Endothelial cell (in vitro differentiated cells): ENCODE data around the gene NGB. TPM values are rescaled to one million over a fixed set of nuclear protein-coding genes. Genes with fewer than 3 reads are reported as not detected.
A peak's percentile ranks its signal among the peaks of the same experiment; 100 is the strongest.

Experiments
- DNase-seq: peaks from one replicate; pipeline ENCODE4 v3.0.0; 2021; ENCODE audit warnings: low spot score
- H3K27ac Mint-ChIP-seq: one replicate; pipeline ENCODE4 v1.8.0; 2021; ENCODE audit warnings: mixed read lengths, inconsistent platforms; ENCODE audit not compliant: unreplicated experiment
- H3K27me3 Mint-ChIP-seq: one replicate; pipeline ENCODE4 v1.8.0; 2021; ENCODE audit warnings: mild to moderate bottlenecking, moderate library complexity, mixed read lengths, inconsistent platforms; ENCODE audit not compliant: unreplicated experiment
- H3K36me3 Mint-ChIP-seq: one replicate; pipeline ENCODE4 v1.8.0; 2021; ENCODE audit warnings: mild to moderate bottlenecking, low read depth, mixed read lengths, inconsistent platforms; ENCODE audit not compliant: unreplicated experiment
- H3K4me1 Mint-ChIP-seq: one replicate; pipeline ENCODE4 v1.8.0; 2021; ENCODE audit warnings: mild to moderate bottlenecking, mixed read lengths, inconsistent platforms; ENCODE audit not compliant: unreplicated experiment
- H3K4me3 Mint-ChIP-seq: one replicate; pipeline ENCODE4 v1.8.0; 2021; ENCODE audit warnings: mild to moderate bottlenecking, mixed read lengths, inconsistent platforms; ENCODE audit not compliant: unreplicated experiment
- H3K9me3 Mint-ChIP-seq: one replicate; pipeline ENCODE4 v1.8.0; 2021; ENCODE audit warnings: mixed read lengths, inconsistent platforms; ENCODE audit not compliant: unreplicated experiment
- total RNA-seq: library from RNA; stranded (reverse); fragmentation: NEBNext Ultra II Directional; extraction: Animal tissue kit (Norgen Biotek cat#: 25700); gene quantifications from one replicate; pipeline ENCODE4 v1.2.1, GENCODE V29; 2021; ENCODE audit not compliant: unreplicated experiment
- TF ChIP-seq, protein P1 (sequence below): fragments of 200-600 bp; sonication (generic); IDR thresholded peaks from one replicate; pipeline ENCODE4 v1.5.0; 2021; ENCODE audit warnings: antibody characterized with exemption; ENCODE audit not compliant: unreplicated experiment

The NGB gene
- total RNA-seq, 1 donor from 2014 or later, result not detected

DNA sequence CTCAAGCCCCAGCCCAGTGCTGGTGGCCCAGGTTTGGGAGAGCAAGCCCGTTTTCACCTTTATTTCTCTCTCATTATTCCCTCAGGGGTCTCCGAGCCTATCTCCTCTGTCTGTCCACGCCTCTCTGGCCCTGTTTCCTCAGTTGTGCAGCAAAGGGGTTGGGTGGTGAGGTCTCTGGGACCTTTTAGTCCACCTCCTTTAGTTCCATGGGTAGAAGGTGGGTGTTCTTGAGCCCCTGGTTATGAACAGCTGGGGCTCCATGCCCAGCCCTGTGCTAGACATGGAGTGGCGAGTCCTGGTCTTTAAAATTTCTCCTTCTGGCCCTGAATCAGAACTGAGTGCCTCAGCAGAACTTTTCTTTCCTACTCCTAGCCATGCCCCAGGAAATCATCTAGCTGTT, 1.3 kb upstream of the NGB start:
- no peak overlapping the region for H3K4me3 Mint-ChIP-seq
- TF ChIP-seq, protein P1, sequence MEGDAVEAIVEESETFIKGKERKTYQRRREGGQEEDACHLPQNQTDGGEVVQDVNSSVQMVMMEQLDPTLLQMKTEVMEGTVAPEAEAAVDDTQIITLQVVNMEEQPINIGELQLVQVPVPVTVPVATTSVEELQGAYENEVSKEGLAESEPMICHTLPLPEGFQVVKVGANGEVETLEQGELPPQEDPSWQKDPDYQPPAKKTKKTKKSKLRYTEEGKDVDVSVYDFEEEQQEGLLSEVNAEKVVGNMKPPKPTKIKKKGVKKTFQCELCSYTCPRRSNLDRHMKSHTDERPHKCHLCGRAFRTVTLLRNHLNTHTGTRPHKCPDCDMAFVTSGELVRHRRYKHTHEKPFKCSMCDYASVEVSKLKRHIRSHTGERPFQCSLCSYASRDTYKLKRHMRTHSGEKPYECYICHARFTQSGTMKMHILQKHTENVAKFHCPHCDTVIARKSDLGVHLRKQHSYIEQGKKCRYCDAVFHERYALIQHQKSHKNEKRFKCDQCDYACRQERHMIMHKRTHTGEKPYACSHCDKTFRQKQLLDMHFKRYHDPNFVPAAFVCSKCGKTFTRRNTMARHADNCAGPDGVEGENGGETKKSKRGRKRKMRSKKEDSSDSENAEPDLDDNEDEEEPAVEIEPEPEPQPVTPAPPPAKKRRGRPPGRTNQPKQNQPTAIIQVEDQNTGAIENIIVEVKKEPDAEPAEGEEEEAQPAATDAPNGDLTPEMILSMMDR, result no peak
- peaks cover 10% of the 10 kb centered on the region for H3K36me3 Mint-ChIP-seq
- DNase-seq, result no peak
- no peaks in the 10 kb centered on the region for H3K9me3 Mint-ChIP-seq
- H3K27ac Mint-ChIP-seq, result no peak overlapping the region
- peaks cover 5% of the 10 kb centered on the region for H3K4me1 Mint-ChIP-seq
- H3K27me3 Mint-ChIP-seq, result peaks cover 21% of the 10 kb centered on the region

DNA sequence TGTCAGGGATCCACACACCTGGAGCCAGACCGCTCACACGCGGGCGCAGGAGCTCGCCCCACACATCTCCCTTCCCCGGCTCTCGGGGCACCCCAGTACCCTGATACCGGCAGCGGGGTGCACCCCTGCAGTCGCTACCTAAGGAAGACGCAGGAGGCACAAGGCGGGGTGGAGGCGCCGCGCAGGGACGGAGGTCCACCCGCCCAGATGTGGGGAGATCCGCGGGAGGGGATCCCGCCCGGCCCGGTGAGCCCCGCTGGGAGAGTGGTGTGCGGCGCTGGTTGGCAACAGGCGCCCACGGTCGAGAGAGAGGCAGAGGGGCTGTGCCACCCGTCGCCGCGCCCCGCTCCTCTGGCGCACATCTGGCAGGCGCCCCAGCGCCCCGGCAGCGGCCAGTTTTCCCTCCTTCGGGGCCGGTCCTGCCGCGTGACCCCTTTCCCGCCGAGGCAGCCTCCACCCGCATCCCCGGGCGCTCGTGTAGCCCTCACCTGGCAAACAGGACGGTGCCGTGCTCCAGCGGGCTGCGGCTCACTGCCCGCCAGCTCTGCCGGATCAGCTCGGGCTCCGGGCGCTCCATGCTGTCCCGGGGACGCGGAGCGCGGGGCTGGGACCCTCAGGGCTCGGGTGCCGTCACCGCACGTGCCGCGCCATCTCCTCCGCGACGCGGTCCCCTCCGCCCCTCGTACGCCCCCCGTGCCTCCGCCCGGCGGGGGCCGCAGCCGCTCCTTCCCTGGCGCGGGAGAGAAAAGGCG, 469 bp downstream of the NGB start:
- Mint-ChIP-seq H3K27ac (no peak overlapping the region), H3K36me3 (peaks cover 10% of the 10 kb centered on the region), H3K4me1 (peaks cover 5% of the 10 kb centered on the region), H3K4me3 (no peak overlapping the region), H3K27me3 (peaks cover 21% of the 10 kb centered on the region), H3K9me3 (no peaks in the 10 kb centered on the region)
- no peak for DNase-seq
- TF ChIP-seq, protein P1, result no peak

DNA sequence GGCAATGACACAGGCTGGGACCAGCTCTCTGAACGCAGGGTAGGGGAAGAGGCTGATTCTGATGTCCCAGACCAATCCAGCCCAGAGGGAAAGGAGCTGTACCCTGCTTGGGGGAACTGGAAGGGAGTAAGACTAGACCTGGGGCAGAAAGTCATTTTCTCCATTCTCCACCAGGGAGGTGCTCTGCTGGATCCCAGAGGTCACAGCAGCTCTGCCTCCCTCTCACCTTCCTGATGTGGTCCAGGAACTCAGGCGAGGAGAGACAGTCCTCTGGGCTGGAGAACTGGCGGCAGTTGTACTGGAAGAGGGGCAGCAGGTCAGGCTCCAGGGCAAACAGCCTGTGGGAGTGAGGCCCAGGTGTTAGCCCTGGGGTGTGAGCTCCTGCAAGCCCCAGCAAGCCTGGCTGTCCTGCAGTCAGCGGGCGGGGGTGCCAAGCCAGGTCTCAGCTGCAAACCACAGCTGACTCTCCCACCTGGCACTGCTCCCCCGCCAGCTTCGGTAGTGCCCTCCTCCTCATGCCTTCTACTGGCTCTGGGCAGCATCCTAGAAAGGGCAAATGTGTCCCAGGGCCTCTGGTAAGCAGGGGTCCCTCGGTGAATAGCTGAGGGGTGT, 1.9 kb downstream of the NGB start:
- Mint-ChIP-seq H3K27ac (no peak overlapping the region), H3K36me3 (peaks cover 10% of the 10 kb centered on the region), H3K4me3 (peak overlapping the region; percentile 49), H3K9me3 (no peaks in the 10 kb centered on the region), H3K27me3 (peaks cover 21% of the 10 kb centered on the region), H3K4me1 (peaks cover 5% of the 10 kb centered on the region)
- no peak for DNase-seq
- TF ChIP-seq, protein P1, result no peak

DNA sequence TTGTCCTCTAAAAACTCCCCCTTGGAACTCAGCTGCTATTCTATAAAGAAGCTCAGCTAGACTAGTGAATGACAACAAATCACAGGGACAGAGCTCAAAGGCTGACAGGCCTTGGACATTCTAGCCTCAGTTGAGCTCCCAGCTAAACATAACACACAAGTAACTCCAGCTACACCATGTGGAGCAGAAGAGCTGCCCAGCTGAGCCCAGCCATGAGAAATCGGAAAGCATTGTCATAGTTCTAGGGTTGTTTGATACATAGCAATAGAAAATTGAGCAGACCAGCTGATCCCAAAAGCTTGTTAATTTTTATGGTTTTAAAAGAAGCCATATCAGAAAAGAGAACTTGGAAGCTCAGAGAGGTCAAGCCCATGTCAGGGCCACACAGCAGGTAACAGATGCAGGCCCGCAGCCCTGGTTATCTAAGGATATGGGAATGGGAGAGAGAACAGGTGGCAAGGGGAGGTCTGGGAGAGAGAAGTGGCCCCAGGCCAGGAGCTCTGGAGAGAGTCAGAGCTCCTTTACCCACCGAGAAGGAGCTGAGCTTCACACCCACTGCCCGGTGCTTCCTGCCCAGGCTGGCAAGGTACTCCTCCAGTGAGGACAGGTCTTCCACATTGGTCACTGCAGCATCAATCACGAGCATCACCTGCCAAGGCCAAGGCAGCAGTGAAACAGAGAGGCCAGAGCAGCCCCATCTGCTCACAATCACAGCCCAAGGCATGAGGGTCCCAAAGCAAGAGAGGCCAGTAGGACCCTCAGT, 2.9 kb downstream of the NGB start:
- Mint-ChIP-seq H3K36me3 (peaks cover 4% of the 10 kb centered on the region), H3K27ac (no peak overlapping the region), H3K27me3 (peaks cover 23% of the 10 kb centered on the region), H3K9me3 (no peaks in the 10 kb centered on the region), H3K4me1 (peaks cover 5% of the 10 kb centered on the region), H3K4me3 (no peak overlapping the region)
- DNase-seq, result no peak
- TF ChIP-seq, protein P1, result no peak
